A673 (cell line): Measurements from ENCODE around the gene FAHD2A. TPM values are rescaled to one million over a fixed set of nuclear protein-coding genes. Genes with fewer than 3 reads are reported as not detected.

Experiments used
- total RNA-seq: library from RNA; stranded (reverse); gene quantifications from 2 replicates; pipeline ENCODE4 v1.2.3, GENCODE V29; 2021

The FAHD2A gene
- total RNA-seq, 1 experiment from 2014 or later: 28.9 TPM

Other genes starting within 250 kb of the FAHD2A start
- gene ZNF514, start 242.9 kb upstream of the FAHD2A start, total RNA-seq: 14.4 and 17.0 TPM in 2 replicates
- gene ZNF2, start 236.9 kb upstream of the FAHD2A start, total RNA-seq: 4.6 and 5.6 TPM in 2 replicates
- 7.2 and 8.2 TPM in 2 replicates for gene ZNF892, start 195.2 kb upstream of the FAHD2A start, total RNA-seq
- 1.4 and 1.6 TPM in 2 replicates for gene PROM2, start 128.3 kb upstream of the FAHD2A start, total RNA-seq
- gene KCNIP3, start 105.4 kb upstream of the FAHD2A start, total RNA-seq: 0.24 and 0.45 TPM in 2 replicates
- not detected in 2 replicates for gene TRIM43B, start 82.0 kb downstream of the FAHD2A start, total RNA-seq
- gene TRIM43, start 189.3 kb downstream of the FAHD2A start, total RNA-seq: not detected in 2 replicates